SU-DHL-6 (cell line): Measurements from ENCODE around the gene ZNF532.

Experiments
- H2AFZ ChIP-seq: fragments of 200-600 bp; sonication (generic); 2 replicates; pipeline ENCODE4 v1.6.1; 2014; ENCODE audit warnings: low read depth, mild to moderate bottlenecking, moderate library complexity, mixed read lengths, antibody characterized with exemption, low read length; ENCODE audit not compliant: severe bottlenecking
- H3F3A ChIP-seq: fragments of 200-600 bp; shearing (Covaris generic); 2 replicates; pipeline ENCODE4 v1.6.0; 2016; ENCODE audit warnings: antibody characterized with exemption, mild to moderate bottlenecking; ENCODE audit not compliant: insufficient read depth
- H3K27ac ChIP-seq: fragments of 200-600 bp; sonication (generic); 2 replicates; pipeline ENCODE4 v1.5.1; 2016; ENCODE audit warnings: low read depth, mild to moderate bottlenecking, low read length, moderate library complexity, mixed read lengths
- H3K27me3 ChIP-seq: fragments of 200-600 bp; sonication (generic), shearing (Covaris generic); 2 replicates; pipeline ENCODE4 v1.6.0; 2014; ENCODE audit warnings: mild to moderate bottlenecking, low read length
- H3K36me3 ChIP-seq: fragments of 200-600 bp; sonication (generic); 2 replicates; pipeline ENCODE4 v1.6.1; 2014; ENCODE audit warnings: mild to moderate bottlenecking, low read length, mixed read lengths
- H3K4me2 ChIP-seq: fragments of 300-600, 200-600 bp; shearing (Covaris generic), sonication (generic); 2 replicates; pipeline ENCODE4 v1.6.0; 2014; ENCODE audit warnings: low read length, low read depth, mild to moderate bottlenecking; ENCODE audit not compliant: poor library complexity, severe bottlenecking
- H3K4me3 ChIP-seq: fragments of 200-600 bp; sonication (generic); 2 replicates; pipeline ENCODE4 v1.5.1; 2014; ENCODE audit warnings: antibody characterized with exemption, low read length, mild to moderate bottlenecking, mixed read lengths; ENCODE audit not compliant: insufficient read depth, poor library complexity, severe bottlenecking
- H3K79me2 ChIP-seq: fragments of 200-600 bp; sonication (generic); 2 replicates; pipeline ENCODE4 v1.6.1; 2014; ENCODE audit warnings: mild to moderate bottlenecking, low read length, moderate library complexity; ENCODE audit not compliant: insufficient read depth
- H3K9ac ChIP-seq: fragments of 200-600 bp; sonication (generic); 2 replicates; pipeline ENCODE4 v1.7.0; 2014; ENCODE audit warnings: mild to moderate bottlenecking, low read length
- H3K9me2 ChIP-seq: fragments of 200-600 bp; sonication (generic); replicated peaks from 2 replicates; pipeline ENCODE4 v1.6.1; 2014; ENCODE audit warnings: low read length; ENCODE audit not compliant: insufficient read depth
- H3K9me3 ChIP-seq: fragments of 200-600 bp; sonication (generic); 2 replicates; pipeline ENCODE4 v1.6.1; 2014; ENCODE audit warnings: low read length, mixed read lengths; ENCODE audit not compliant: insufficient read depth
- H4K20me1 ChIP-seq: fragments of 200-600 bp; sonication (generic); 2 replicates; pipeline ENCODE4 v1.6.1; 2014; ENCODE audit warnings: low read depth, mild to moderate bottlenecking, antibody characterized with exemption, low read length, moderate library complexity, mixed read lengths
- EZH2phosphoT487 ChIP-seq: fragments of 200-600 bp; sonication (generic), shearing (Covaris generic); conservative IDR thresholded peaks from 2 replicates; pipeline ENCODE4 v1.6.1; 2018; ENCODE audit warnings: mild to moderate bottlenecking, antibody characterized with exemption, low read length, moderate library complexity, mixed read lengths
- TF ChIP-seq, protein P1 (sequence below): fragments of 200-600 bp; sonication (generic); IDR thresholded peaks from one replicate; pipeline ENCODE4 v1.5.1; 2017; ENCODE audit warnings: antibody characterized with exemption, mild to moderate bottlenecking, low read length, moderate library complexity; ENCODE audit not compliant: insufficient read depth, poor library complexity, severe bottlenecking

The ZNF532 gene

DNA sequence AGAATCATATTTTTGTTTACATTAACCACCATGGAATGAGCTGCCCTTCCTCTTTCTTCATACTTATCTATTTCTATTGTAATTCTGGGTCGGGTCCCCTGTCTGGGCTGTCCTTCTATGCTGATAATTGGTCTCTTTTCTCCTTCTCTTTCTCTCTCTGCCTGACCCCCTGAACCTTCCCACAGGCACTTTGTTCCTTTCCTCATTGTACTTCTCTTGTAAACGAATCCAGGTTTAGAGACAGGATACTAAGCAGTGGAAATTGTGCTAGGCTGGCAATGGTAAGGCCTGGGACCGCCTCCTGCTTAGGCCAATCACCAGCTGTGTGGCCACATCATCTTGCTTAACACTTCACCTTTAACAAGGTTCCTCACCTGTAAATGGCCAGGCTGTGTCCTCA lies 137.0 kb downstream of the ZNF532 start:
- H3K9ac ChIP-seq: no peak overlapping the region
- H3F3A ChIP-seq: no peaks in the 10 kb centered on the region
- no peaks in the 10 kb centered on the region for H3K36me3 ChIP-seq
- no peak overlapping the region for H3K4me3 ChIP-seq
- H3K27ac ChIP-seq: no peak overlapping the region
- H3K27me3 ChIP-seq: no peaks in the 10 kb centered on the region
- no peak overlapping the region for H2AFZ ChIP-seq
- TF ChIP-seq, protein P1, sequence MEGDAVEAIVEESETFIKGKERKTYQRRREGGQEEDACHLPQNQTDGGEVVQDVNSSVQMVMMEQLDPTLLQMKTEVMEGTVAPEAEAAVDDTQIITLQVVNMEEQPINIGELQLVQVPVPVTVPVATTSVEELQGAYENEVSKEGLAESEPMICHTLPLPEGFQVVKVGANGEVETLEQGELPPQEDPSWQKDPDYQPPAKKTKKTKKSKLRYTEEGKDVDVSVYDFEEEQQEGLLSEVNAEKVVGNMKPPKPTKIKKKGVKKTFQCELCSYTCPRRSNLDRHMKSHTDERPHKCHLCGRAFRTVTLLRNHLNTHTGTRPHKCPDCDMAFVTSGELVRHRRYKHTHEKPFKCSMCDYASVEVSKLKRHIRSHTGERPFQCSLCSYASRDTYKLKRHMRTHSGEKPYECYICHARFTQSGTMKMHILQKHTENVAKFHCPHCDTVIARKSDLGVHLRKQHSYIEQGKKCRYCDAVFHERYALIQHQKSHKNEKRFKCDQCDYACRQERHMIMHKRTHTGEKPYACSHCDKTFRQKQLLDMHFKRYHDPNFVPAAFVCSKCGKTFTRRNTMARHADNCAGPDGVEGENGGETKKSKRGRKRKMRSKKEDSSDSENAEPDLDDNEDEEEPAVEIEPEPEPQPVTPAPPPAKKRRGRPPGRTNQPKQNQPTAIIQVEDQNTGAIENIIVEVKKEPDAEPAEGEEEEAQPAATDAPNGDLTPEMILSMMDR: no peak
- H4K20me1 ChIP-seq: no peaks in the 10 kb centered on the region
- H3K9me2 ChIP-seq: no peaks in the 10 kb centered on the region
- H3K4me2 ChIP-seq: no peak overlapping the region
- H3K79me2 ChIP-seq: no peaks in the 10 kb centered on the region
- no peaks in the 10 kb centered on the region for H3K9me3 ChIP-seq

GRCh38 chr18:59002974-59003594 lies 138.4 kb downstream of the ZNF532 start:
- Histone ChIP-seq H3K4me3 (no peak overlapping the region), H3K79me2 (no peaks in the 10 kb centered on the region), H3K9me2 (no peaks in the 10 kb centered on the region), H4K20me1 (no peaks in the 10 kb centered on the region), H3K9ac (no peak overlapping the region), H3K9me3 (no peaks in the 10 kb centered on the region), H3K27ac (no peak overlapping the region), H3K27me3 (no peaks in the 10 kb centered on the region), H3K36me3 (no peaks in the 10 kb centered on the region), H2AFZ (no peak overlapping the region), H3K4me2 (no peak overlapping the region), H3F3A (no peaks in the 10 kb centered on the region)
- TF ChIP-seq, protein P1: no peak
- no peak for TF ChIP-seq EZH2phosphoT487

DNA sequence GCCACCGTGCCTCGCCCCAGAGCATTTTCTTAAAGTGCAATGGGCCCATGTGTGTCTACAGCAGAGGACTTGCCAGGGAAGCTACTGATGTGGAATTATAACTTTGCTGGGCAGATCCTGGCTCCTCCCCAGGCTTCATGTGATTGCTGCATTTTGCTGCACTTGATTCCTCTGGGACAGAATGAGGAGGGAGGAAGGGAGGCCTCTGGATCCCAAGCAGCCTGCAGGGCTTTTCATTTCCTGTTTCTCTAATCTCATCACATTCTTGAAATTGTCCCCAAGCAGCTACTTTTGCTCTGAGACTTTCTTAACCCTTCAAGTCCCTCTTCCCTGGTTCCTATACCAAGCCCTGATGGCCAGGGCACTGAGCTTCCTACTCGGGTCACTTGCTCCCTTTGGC lies 140.6 kb downstream of the ZNF532 start:
- Histone ChIP-seq H3K4me2 (no peak overlapping the region), H3K9me3 (no peaks in the 10 kb centered on the region), H3K4me3 (no peak overlapping the region), H3K79me2 (no peaks in the 10 kb centered on the region), H4K20me1 (no peaks in the 10 kb centered on the region), H3K27me3 (no peaks in the 10 kb centered on the region), H2AFZ (no peak overlapping the region), H3K9ac (no peak overlapping the region), H3F3A (no peaks in the 10 kb centered on the region), H3K9me2 (no peaks in the 10 kb centered on the region), H3K27ac (no peak overlapping the region), H3K36me3 (no peaks in the 10 kb centered on the region)
- TF ChIP-seq, protein P1: no peak
- no peak for TF ChIP-seq EZH2phosphoT487
